ENCODE data around the gene NOVA1.

GRCh38 chr14:26597071-26597588, 703 bp downstream of the NOVA1 start:
- TF ChIP-seq CTCF (IDR thresholded peaks at IDR 0.05): no peak
- TF ChIP-seq POLR2A (IDR thresholded peaks at IDR 0.05): no peak

Measured in esophagus squamous epithelium (tissue), 4 donors.